Epithelial cell of proximal tubule (primary cell): Measurements from ENCODE around the gene OPA3. TPM values are rescaled to one million over a fixed set of nuclear protein-coding genes. Genes with fewer than 3 reads are reported as not detected.

Experiments
- DNase-seq: peaks from one replicate; pipeline ENCODE4 v3.0.0-alpha.2; 2011; ENCODE audit warnings: low read depth
- H3K4me3 ChIP-seq: 2 replicates; pipeline ENCODE4 v1.5.1; 2011; ENCODE audit warnings: low read depth, mild to moderate bottlenecking, low read length
- CTCF ChIP-seq: conservative IDR thresholded peaks from 2 replicates; pipeline ENCODE4 v1.5.1; 2012; ENCODE audit warnings: low read depth, mild to moderate bottlenecking, low read length
- total RNA-seq: library from RNA; depleted of rRNA; stranded (reverse); fragments of >200 nt; gene quantifications from 2 replicates; pipeline ENCODE4 v1.2.3, GENCODE V29; 2015

OPA3 gene
- total RNA-seq, 1 donor from 2014 or later: 12.6 TPM

- peak; percentile 85 for TF ChIP-seq CTCF
- DNase-seq: no peak
- no peak overlapping the region for H3K4me3 ChIP-seq
Measured at GRCh38 chr19:45523642-45524256, 60.9 kb downstream of the OPA3 start.

GRCh38 chr19:45522010-45522941, 62.3 kb downstream of the OPA3 start:
- DNase-seq: no peak
- no peak overlapping the region for H3K4me3 ChIP-seq
- no peak for TF ChIP-seq CTCF

GRCh38 chr19:45518469-45518826, 66.2 kb downstream of the OPA3 start:
- TF ChIP-seq CTCF: no peak
- DNase-seq: no peak
- H3K4me3 ChIP-seq: no peak overlapping the region

GRCh38 chr19:45517641-45518468, 66.7 kb downstream of the OPA3 start:
- no peak for TF ChIP-seq CTCF
- DNase-seq: no peak
- no peak overlapping the region for H3K4me3 ChIP-seq

- no peak for DNase-seq
- no peak overlapping the region for H3K4me3 ChIP-seq
- no peak for TF ChIP-seq CTCF
Measured at GRCh38 chr19:45517238-45517637, 67.4 kb downstream of the OPA3 start.

- TF ChIP-seq CTCF: no peak
- H3K4me3 ChIP-seq: no peak overlapping the region
- DNase-seq: no peak
Measured at GRCh38 chr19:45515807-45516401, 68.7 kb downstream of the OPA3 start.
